C4-2B (cell line): ENCODE measurements around the gene TMUB2.
"Not testable (repeated sequence)": the region's sequence is repeated elsewhere in the genome, so short reads cannot be mapped to it uniquely, and the experiment has no call there.

Experiments used
- H3K27ac ChIP-seq: fragments of 450-650 bp; 2 replicates; pipeline ENCODE4 v1.5.1; 2017
- ZFX ChIP-seq: fragments of 450-650 bp; IDR thresholded peaks from 2 replicates; pipeline ENCODE4 v1.6.1; 2017
- TF ChIP-seq, protein P1 (sequence below): fragments of 450-650 bp; conservative IDR thresholded peaks from 2 replicates; pipeline ENCODE4 v1.5.1; 2017; ENCODE audit warnings: mild to moderate bottlenecking

The TMUB2 gene

GRCh38 chr17:44186307-44187130, at the start of gene TMUB2:
Gene TMUB2 (plus strand): TSS chr17:44186972. CDS start chr17:44187709, 737 bp downstream.
- peak within 1 kb of the TSS; percentile 90 for H3K27ac ChIP-seq
- TF ChIP-seq ZFX: no peak
- TF ChIP-seq, protein P1, sequence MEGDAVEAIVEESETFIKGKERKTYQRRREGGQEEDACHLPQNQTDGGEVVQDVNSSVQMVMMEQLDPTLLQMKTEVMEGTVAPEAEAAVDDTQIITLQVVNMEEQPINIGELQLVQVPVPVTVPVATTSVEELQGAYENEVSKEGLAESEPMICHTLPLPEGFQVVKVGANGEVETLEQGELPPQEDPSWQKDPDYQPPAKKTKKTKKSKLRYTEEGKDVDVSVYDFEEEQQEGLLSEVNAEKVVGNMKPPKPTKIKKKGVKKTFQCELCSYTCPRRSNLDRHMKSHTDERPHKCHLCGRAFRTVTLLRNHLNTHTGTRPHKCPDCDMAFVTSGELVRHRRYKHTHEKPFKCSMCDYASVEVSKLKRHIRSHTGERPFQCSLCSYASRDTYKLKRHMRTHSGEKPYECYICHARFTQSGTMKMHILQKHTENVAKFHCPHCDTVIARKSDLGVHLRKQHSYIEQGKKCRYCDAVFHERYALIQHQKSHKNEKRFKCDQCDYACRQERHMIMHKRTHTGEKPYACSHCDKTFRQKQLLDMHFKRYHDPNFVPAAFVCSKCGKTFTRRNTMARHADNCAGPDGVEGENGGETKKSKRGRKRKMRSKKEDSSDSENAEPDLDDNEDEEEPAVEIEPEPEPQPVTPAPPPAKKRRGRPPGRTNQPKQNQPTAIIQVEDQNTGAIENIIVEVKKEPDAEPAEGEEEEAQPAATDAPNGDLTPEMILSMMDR: no peak

- TF ChIP-seq, protein P1: no peak
- TF ChIP-seq ZFX: no peak
- H3K27ac ChIP-seq: no peak overlapping the region
Measured at GRCh38 chr17:44137891-44138709, 48.7 kb upstream of the TMUB2 start.

DNA sequence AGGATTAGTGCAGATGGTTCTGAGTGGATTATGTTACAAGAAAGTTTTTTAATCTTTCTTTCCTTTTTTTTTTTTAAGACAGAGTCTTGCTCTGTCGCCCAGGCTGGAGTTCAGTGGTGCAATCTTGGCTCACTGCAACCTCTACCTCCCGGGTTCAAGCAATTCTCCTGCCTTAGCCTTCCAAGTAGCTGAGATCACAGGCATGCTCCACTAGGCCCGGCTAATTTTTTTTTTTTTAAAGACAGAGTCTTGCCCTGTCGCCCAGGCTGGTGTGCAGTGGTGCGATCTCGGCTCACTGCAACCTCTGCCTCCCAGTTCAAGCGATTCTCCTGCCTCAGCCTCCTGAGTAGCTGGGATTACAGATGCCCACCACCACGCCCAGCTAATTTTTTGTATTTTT, 42.9 kb upstream of the TMUB2 start:
- not testable (repeated sequence) for H3K27ac ChIP-seq

GRCh38 chr17:44144966-44145739, 41.6 kb upstream of the TMUB2 start:
- no peak overlapping the region for H3K27ac ChIP-seq
- TF ChIP-seq, protein P1: no peak
- no peak for TF ChIP-seq ZFX

GRCh38 chr17:44146375-44147346, 40.1 kb upstream of the TMUB2 start:
- H3K27ac ChIP-seq: no peak overlapping the region
- no peak for TF ChIP-seq ZFX
- TF ChIP-seq, protein P1: no peak

GRCh38 chr17:44147812-44148211, 39.0 kb upstream of the TMUB2 start:
- H3K27ac ChIP-seq: no peak overlapping the region
- TF ChIP-seq, protein P1: no peak
- TF ChIP-seq ZFX: no peak

DNA sequence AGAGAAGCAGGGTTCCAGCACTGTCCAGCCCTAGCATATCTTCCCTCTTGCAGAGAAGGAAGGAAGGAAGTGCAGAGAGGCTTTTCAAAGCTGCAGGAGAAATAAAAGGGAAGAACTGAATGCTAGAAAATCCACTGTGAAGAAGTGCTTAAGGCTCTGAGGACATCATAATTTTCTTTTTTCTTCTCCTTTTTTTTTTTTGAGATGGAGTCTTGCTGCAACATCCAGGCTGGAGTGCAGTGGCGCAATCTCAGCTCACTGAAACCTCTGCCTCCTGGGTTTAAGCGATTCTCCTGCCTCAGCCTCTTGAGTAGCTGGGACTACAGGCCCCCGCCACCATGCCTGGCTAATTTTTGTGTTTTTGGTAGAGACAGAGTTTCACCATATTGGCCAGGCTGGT, 37.7 kb upstream of the TMUB2 start:
- not testable (repeated sequence) for H3K27ac ChIP-seq
